Cardiac muscle cell (in vitro differentiated cells and primary cell): ENCODE measurements around the gene C1QTNF9. TPM values are rescaled to one million over a fixed set of nuclear protein-coding genes. Genes with fewer than 3 reads are reported as not detected.
"Not testable (repeated sequence)": the region's sequence is repeated elsewhere in the genome, so short reads cannot be mapped to it uniquely, and the experiment has no call there.

Source experiments
- DNase-seq, 2 donors: peaks; one replicate each; pipeline versions ENCODE4 v3.0.0 to v3.0.0-alpha.2; 2010 to 2017; ENCODE audit warnings: low read depth in 1 of 2, low spot score in 1 of 2
- H3K27ac ChIP-seq: fragments of 200-600 bp; sonication (generic); 2 replicates; pipeline ENCODE4 v1.5.1; 2016
- H3K27me3 ChIP-seq: fragments of 200-600 bp; sonication (generic); 2 replicates; pipeline ENCODE4 v1.6.0; 2016; ENCODE audit warnings: control low read depth
- H3K36me3 ChIP-seq: fragments of 200-600 bp; sonication (generic); 2 replicates; pipeline ENCODE4 v1.5.1; 2016; ENCODE audit warnings: control low read depth
- H3K4me1 ChIP-seq: fragments of 200-600 bp; sonication (generic); 2 replicates; pipeline ENCODE4 v1.8.1; 2017; ENCODE audit warnings: low read depth, mild to moderate bottlenecking, mixed run types
- H3K4me3 ChIP-seq: fragments of 200-600 bp; sonication (generic); 2 replicates; pipeline ENCODE4 v1.5.1; 2016; ENCODE audit warnings: mild to moderate bottlenecking
- H3K9me3 ChIP-seq: fragments of 200-600 bp; sonication (generic); 2 replicates; pipeline ENCODE4 v1.5.1; 2017; ENCODE audit warnings: low read depth, mild to moderate bottlenecking, control low read depth
- polyA plus RNA-seq: library from polyadenylated mRNA; unstranded; fragments of >200 nt; fragmentation: Nextera tagmentation; extraction: Ambion mirVana; gene quantifications from 2 replicates; pipeline ENCODE4 v1.2.1, GENCODE V29; 2016
- total RNA-seq: library from RNA; depleted of rRNA; stranded (reverse); fragments of >200 nt; gene quantifications from 2 replicates; pipeline ENCODE4 v1.2.3, GENCODE V29; 2016
- TF ChIP-seq, protein P1 (sequence below): IDR thresholded peaks from 2 replicates; pipeline ENCODE4 v1.5.1; 2012; ENCODE audit warnings: low read depth, mild to moderate bottlenecking, low read length

The C1QTNF9 gene
- total and polyA plus RNA-seq, 2 experiments from 2014 or later, result 0.12 TPM; not detected in 1

DNA sequence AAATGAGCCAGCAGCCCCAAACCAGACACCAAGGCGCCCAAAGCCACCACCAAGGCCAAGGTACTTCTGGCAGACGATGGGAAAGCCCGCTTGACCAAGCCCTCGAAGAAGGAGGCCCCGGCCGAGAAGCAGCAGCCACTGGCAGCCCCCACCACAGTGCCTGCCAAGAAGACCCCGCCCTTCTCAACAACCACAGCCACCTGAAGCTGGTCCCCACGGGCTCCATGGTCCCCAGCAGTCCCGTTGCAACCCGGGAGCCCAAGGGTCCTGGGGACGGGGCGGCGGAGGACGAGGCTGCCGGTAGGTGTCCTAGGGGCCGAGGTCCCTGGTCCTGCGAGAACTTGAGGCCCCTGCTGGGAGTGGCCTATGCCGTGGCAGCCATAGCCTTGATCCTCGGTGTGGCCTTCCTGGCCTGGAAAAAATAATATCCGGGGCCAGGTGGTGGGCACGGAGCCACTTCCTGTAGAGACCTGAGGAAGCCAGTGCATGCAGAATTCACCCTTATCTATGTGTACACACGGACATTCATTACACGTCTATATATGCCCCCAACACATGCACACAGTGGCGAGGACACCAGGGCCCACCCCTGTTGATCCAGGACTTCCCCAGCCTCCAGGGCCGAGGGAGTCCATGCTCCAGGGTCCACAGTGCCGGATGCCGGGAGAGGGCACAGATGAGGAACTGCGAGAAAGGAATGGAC, 13.8 kb downstream of the C1QTNF9 start:
- TF ChIP-seq, protein P1, sequence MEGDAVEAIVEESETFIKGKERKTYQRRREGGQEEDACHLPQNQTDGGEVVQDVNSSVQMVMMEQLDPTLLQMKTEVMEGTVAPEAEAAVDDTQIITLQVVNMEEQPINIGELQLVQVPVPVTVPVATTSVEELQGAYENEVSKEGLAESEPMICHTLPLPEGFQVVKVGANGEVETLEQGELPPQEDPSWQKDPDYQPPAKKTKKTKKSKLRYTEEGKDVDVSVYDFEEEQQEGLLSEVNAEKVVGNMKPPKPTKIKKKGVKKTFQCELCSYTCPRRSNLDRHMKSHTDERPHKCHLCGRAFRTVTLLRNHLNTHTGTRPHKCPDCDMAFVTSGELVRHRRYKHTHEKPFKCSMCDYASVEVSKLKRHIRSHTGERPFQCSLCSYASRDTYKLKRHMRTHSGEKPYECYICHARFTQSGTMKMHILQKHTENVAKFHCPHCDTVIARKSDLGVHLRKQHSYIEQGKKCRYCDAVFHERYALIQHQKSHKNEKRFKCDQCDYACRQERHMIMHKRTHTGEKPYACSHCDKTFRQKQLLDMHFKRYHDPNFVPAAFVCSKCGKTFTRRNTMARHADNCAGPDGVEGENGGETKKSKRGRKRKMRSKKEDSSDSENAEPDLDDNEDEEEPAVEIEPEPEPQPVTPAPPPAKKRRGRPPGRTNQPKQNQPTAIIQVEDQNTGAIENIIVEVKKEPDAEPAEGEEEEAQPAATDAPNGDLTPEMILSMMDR, result no peak
- no peak for DNase-seq
- Histone ChIP-seq H3K27ac (no peak overlapping the region), H3K27me3 (peaks cover 28% of the 10 kb centered on the region), H3K36me3 (no peaks in the 10 kb centered on the region), H3K4me1 (no peaks in the 10 kb centered on the region), H3K4me3 (no peak overlapping the region), H3K9me3 (no peaks in the 10 kb centered on the region)

DNA sequence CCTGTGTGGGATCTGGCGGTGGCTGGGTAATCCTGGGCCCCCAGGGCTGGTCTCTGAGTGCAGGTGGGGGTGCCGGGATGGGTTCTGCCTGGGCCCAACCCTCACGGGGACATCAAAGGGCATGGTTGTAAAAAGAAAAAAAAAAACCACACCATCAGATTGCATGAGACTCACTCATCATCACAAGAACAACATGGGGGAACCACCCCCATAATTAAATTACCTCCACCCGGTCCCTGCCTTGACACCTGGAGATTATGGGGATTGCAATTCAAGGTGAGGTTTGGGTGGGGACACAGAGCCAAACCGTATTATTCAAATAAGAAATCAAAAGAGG, 14.3 kb downstream of the C1QTNF9 start:
- no peak for DNase-seq
- H3K27ac ChIP-seq, result no peak overlapping the region
- TF ChIP-seq, protein P1, result no peak
- no peaks in the 10 kb centered on the region for H3K4me1 ChIP-seq
- H3K9me3 ChIP-seq, result no peaks in the 10 kb centered on the region
- no peak overlapping the region for H3K4me3 ChIP-seq
- peaks cover 33% of the 10 kb centered on the region for H3K27me3 ChIP-seq
- H3K36me3 ChIP-seq, result no peaks in the 10 kb centered on the region

DNA sequence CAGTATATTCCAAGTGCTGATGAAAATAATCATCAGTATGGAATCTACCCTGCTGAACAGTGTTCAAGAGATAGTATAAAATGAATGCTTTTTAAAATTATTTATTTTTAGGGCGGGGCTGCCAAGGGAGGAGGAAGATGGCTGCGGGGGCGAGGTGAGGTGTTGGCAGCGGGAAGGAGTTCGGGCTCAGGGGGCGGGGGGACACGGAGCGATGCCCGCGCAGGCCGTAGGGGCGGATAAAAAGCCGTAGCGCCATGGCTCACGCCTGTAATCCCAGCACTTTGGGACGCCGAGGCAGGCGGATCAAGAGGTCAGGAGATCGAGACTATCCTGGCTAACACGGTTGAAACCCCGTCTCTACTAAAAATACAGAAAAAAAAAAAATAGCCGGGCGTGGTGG, 18.2 kb downstream of the C1QTNF9 start:
- not testable (repeated sequence) for H3K27ac ChIP-seq, H3K4me3 ChIP-seq, H3K36me3 ChIP-seq, H3K9me3 ChIP-seq, H3K4me1 ChIP-seq, DNase-seq
- peaks cover 43% of the 10 kb centered on the region for H3K27me3 ChIP-seq

DNA sequence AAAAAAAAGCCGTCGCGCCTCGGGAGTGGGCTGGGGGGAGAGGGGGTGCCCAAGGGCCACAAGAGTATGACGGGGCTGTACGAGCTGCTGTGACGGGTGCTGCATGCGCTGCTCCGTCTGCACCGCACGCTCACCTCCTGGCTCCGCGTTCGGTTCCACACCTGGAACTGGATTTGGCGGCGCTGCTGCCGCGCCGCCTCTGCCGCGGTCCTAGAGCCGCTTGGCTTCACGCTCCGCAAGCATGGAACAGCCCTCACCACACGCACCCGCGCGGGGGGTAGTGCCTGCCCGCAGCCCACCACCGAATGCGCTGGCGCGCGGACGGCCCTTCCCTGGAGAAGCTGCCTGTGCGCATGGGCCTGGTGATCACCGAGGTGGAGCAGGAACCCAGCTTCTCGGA, 18.8 kb downstream of the C1QTNF9 start:
- peaks cover 43% of the 10 kb centered on the region for H3K27me3 ChIP-seq
- no peaks in the 10 kb centered on the region for H3K9me3 ChIP-seq
- DNase-seq, result peak in 1 of 2 donors; percentile 3
- H3K4me1 ChIP-seq, result no peaks in the 10 kb centered on the region
- H3K36me3 ChIP-seq, result no peaks in the 10 kb centered on the region
- TF ChIP-seq, protein P1, result no peak
- H3K27ac ChIP-seq, result no peak overlapping the region
- peak overlapping the region; percentile 9 for H3K4me3 ChIP-seq

DNA sequence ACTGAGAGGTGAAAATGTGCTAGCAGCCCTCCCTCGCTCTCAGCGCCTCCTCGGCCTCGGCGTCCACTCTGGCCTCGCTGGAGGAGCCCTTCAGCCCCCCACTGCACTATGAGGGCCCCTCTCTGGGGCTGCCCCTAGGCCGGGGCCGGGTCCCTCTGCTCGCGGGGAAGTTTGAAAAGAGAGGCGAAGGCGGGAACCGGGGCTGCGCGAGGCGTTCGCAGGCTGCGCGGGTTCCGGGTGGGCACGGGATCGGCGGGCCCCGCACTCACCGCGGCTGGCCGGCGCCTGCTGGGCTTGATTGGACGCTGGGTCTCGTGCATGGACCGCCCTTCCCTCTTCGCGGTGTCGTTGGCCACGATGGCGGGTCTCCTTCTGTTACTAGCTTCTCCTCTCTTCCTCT, 29.3 kb downstream of the C1QTNF9 start:
- TF ChIP-seq, protein P1, result no peak
- H3K4me1 ChIP-seq, result no peaks in the 10 kb centered on the region
- no peak for DNase-seq

DNA sequence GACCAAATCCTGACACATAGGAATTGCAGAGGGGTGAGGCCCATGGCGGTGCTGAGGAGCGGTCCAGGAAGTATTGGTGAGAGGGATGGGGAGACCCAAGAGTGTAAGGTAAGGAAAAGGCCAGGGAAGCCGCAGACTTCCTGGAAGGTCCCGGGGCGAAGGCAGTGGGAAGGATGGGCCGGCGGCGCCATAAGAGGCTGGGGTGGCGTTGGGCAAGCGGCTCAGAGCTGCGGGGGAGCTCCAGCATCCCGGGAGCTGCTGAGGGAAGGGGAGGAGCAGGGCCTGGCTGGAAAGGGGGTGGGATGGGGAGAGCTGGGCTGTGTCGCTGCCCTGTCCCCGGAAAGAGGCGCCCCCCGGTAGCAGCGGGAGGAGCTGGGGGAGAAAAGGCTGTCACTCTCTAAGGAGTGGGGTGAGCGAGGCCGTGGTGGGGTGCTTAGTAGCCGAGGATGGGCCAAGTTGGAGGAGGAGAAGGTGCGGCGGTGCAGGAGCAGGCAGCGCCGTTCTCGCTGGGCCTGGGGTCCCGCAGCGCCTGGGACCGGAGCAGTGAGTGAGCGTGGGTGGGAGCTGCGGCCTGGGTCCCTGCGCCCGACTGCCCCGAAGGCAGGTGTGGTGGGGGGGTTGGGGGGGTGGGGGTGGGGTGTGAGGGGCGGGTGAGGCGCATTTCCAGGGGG, 30.7 kb downstream of the C1QTNF9 start:
- no peaks in the 10 kb centered on the region for H3K9me3 ChIP-seq
- H3K36me3 ChIP-seq, result no peaks in the 10 kb centered on the region
- H3K27ac ChIP-seq, result no peak overlapping the region
- no peaks in the 10 kb centered on the region for H3K27me3 ChIP-seq
- no peak overlapping the region for H3K4me3 ChIP-seq
- H3K4me1 ChIP-seq, result no peaks in the 10 kb centered on the region
- TF ChIP-seq, protein P1, result no peak
- DNase-seq, result no peak

More for the DNA sequence above, 29.3 kb downstream of the C1QTNF9 start:
- Histone ChIP-seq H3K27ac (no peak overlapping the region), H3K9me3 (no peaks in the 10 kb centered on the region), H3K4me3 (no peak overlapping the region), H3K27me3 (no peaks in the 10 kb centered on the region), H3K36me3 (no peaks in the 10 kb centered on the region)
